Sigmoid colon (tissue), 7 donors: ENCODE results near the gene TCF7L1. TPM values are rescaled to one million over a fixed set of nuclear protein-coding genes. Genes with fewer than 3 reads are reported as not detected.

Experiments used
- DNase-seq: peaks from one replicate; pipeline ENCODE4 v3.0.0-alpha.2; 2019
- H3K27ac ChIP-seq, 4 donors: fragments of 200-600 bp; sonication (generic); one replicate each; pipeline ENCODE4 v1.5.1; 2016 to 2019; ENCODE audit warnings: mild to moderate bottlenecking in 1 of 4
- H3K27me3 ChIP-seq, 3 donors: fragments of 200-600 bp; sonication (generic); one replicate each; pipeline ENCODE4 v1.5.1; 2019; ENCODE audit warnings: mild to moderate bottlenecking in 1 of 3
- H3K36me3 ChIP-seq, 4 donors: fragments of 200-600 bp; sonication (generic); one replicate each; pipeline ENCODE4 v1.5.1; 2016 to 2019
- H3K4me1 ChIP-seq, 4 donors: fragments of 200-600 bp; sonication (generic); one replicate each; pipeline ENCODE4 v1.5.1; 2017 to 2019
- H3K4me3 ChIP-seq, 4 donors: fragments of 200-600 bp; sonication (generic); one replicate each; pipeline ENCODE4 v1.5.1; 2017 to 2019; ENCODE audit warnings: mild to moderate bottlenecking in 2 of 4, moderate library complexity in 1 of 4
- H3K9me3 ChIP-seq, 4 donors: fragments of 200-600 bp in 3 of 4; sonication (generic) in 3 of 4; one replicate each; pipeline versions ENCODE4 v1.5.1 to v1.6.1; 2013 to 2019
- EP300 ChIP-seq, 4 donors: sonication (generic); formaldehyde crosslinking; IDR thresholded peaks; one replicate each; pipeline ENCODE4 v1.6.1; 2017; ENCODE audit warnings: antibody characterized with exemption in 4 of 4
- POLR2A ChIP-seq, 2 donors: fragments of 450-650 bp; IDR thresholded peaks; one replicate each; pipeline ENCODE4 v1.6.1; 2016; ENCODE audit warnings: antibody characterized with exemption in 2 of 2, mild to moderate bottlenecking in 2 of 2, moderate library complexity in 2 of 2
- POLR2AphosphoS5 ChIP-seq, 4 donors: sonication (generic); formaldehyde crosslinking; IDR thresholded peaks; one replicate each; pipeline ENCODE4 v1.6.1; 2017; ENCODE audit warnings: antibody characterized with exemption in 4 of 4
- WGBS, 2 donors: extraction: QIAGEN DNeasy Blood & Tissue Kit; methylation state at CpG; one replicate each; pipeline ENCODE4 v1.1.7; 2013; 5-methylcytosine and 5-hydroxymethylcytosine counted together
- intact Hi-C: fragments of 100-400 bp; cut with DNase I; formaldehyde crosslinking; loops from one replicate; pipeline ENCODE4 v1.15.1; 2023
- polyA plus RNA-seq, 3 donors: library from polyadenylated mRNA; stranded (reverse); fragments of 200-250 nt; gene quantifications; one replicate each; pipeline ENCODE4 v1.2.3, GENCODE V29; 2013
- total RNA-seq, 4 donors: library from RNA; depleted of rRNA; stranded (reverse); fragments of >200 nt; gene quantifications; one replicate each; pipeline ENCODE4 v1.1.0, GENCODE V29; 2016
- TF ChIP-seq, protein P1 (sequence below), 4 experiments: fragments of 450-650 bp in 3 of 4; fragments of 200-600 bp in 1 of 4; IDR thresholded peaks; one replicate each; pipeline ENCODE4 v1.5.1; 2016 to 2019; ENCODE audit warnings: antibody characterized with exemption in 4 of 4, mild to moderate bottlenecking in 3 of 4, moderate library complexity in 2 of 4
- donor health status: healthy with polysubstance abuse.
- donor health status: Bipolar disorder and iron deficiency.
- donor health status: healthy.

TCF7L1 gene
- total and polyA plus RNA-seq, 7 donors, result 1.2 to 15.2 (median 4.0) TPM

DNA sequence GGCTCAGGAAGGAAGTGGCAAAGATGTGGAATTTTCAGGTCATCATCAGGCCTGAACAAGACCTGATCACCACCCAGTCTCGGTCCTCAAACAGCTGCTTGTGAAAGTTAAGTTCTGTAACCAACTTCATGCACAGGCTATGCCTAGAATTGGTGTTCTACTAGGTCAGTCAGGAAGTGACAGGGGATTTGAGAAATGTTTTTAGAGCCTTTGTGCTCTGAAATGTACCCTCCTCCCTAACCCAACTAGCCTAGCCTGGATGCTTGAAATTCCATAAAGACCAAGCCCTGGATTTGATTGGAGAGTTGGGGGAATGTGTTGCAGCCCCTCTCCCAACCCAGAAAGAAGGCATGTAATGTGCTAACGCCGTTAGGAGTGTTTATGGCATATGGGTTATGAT is 131.3 kb downstream of the TCF7L1 start:
- Histone ChIP-seq H3K4me3 (no peak overlapping the region), H3K36me3 (no peaks in the 10 kb centered on the region), H3K27me3 (no peaks in the 10 kb centered on the region), H3K4me1 (peaks cover 0 to 17% (median 13%) of the 10 kb centered on the region in 4 donors), H3K9me3 (no peaks in the 10 kb centered on the region), H3K27ac (no peak overlapping the region)
- 69 to 79% methylated on average over 3 of the region's 3 CpGs for WGBS, 2 donors
- TF ChIP-seq, protein P1, sequence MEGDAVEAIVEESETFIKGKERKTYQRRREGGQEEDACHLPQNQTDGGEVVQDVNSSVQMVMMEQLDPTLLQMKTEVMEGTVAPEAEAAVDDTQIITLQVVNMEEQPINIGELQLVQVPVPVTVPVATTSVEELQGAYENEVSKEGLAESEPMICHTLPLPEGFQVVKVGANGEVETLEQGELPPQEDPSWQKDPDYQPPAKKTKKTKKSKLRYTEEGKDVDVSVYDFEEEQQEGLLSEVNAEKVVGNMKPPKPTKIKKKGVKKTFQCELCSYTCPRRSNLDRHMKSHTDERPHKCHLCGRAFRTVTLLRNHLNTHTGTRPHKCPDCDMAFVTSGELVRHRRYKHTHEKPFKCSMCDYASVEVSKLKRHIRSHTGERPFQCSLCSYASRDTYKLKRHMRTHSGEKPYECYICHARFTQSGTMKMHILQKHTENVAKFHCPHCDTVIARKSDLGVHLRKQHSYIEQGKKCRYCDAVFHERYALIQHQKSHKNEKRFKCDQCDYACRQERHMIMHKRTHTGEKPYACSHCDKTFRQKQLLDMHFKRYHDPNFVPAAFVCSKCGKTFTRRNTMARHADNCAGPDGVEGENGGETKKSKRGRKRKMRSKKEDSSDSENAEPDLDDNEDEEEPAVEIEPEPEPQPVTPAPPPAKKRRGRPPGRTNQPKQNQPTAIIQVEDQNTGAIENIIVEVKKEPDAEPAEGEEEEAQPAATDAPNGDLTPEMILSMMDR (IDR thresholded peaks at IDR 0.05), result no peak
- no peak for TF ChIP-seq POLR2A (IDR thresholded peaks at IDR 0.05)
- TF ChIP-seq EP300 (IDR thresholded peaks at IDR 0.05), result no peak
- TF ChIP-seq POLR2AphosphoS5 (IDR thresholded peaks at IDR 0.05), result no peak
- DNase-seq, result no peak
- intact Hi-C loops, result no loop called here

DNA sequence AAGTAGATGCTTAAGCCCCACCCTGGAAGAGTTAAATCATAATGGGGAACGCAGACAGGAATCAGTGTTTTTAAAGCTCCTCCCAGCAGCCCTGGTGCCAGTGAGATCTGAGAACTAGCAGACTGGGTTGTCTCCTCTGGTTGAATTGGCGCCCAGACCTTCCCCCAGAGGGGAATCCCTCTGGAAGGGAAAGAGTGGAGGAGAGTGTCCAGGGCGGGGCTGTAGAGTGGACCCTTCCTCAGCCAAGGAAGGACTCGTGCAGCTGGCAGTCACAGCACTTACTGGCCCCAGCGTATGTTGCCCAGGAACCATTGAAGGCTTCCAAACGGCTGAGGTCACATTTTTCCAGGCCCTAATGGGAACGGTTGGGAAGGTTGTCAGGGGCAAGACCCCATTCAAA is 132.1 kb downstream of the TCF7L1 start:
- Histone ChIP-seq H3K27ac (peak overlapping the region in 3 of 4 donors; percentile 10 to 40 (median 15)), H3K36me3 (no peaks in the 10 kb centered on the region), H3K27me3 (no peaks in the 10 kb centered on the region), H3K9me3 (no peaks in the 10 kb centered on the region), H3K4me1 (peaks cover 0 to 24% (median 13%) of the 10 kb centered on the region in 4 donors), H3K4me3 (no peak overlapping the region)
- WGBS, 2 donors, result 66 to 78% methylated on average over 7 of the region's 7 CpGs
- intact Hi-C loops, result no loop called here
- TF ChIP-seq EP300 (IDR thresholded peaks at IDR 0.05) (no peak), POLR2A (IDR thresholded peaks at IDR 0.05) (no peak), POLR2AphosphoS5 (IDR thresholded peaks at IDR 0.05) (no peak)
- TF ChIP-seq, protein P1 (IDR thresholded peaks at IDR 0.05), result no peak
- peak; percentile 77 for DNase-seq

DNA sequence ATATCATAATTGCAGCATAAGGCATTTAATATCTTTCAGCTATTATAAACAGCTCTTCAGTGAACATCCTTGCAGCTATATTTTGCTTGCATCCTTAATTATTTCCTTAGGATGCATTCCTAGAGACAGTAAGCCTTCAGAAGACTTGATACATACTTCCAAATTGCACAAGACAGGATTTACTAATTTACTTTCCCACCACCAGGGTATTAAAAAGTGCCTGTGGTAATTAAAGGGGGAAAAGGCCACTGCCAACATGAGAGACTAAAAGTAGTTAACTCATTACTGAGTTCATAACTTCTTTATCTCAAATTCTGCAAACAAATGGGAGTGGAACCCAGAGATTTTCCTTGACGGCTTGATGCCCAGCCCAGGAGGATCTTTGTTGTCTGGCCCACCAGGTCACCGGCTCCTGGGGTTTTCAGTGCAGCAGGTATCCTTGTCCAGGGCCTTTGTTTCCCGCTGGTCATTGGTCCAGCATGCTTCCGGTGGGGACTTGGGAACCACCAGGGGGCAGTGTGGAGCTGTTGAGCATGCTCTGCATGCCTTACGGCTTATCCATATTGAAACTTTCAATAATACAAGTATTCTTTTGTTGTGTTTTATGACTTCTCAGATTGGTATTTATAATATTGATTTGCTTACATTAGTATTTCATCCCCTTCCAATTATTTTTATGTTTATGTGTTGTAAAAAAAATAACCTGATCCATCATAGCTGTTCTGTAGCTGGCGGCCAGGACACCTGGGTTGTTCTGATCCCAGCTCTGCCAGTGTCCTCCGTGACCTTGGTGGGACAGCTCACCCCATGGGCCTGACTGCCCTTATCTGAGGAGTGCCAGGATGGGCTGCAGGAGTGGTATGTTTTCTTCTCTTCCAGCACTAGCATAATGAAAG is 133.2 kb downstream of the TCF7L1 start:
- no peaks in the 10 kb centered on the region for H3K27me3 ChIP-seq
- H3K4me1 ChIP-seq, result peaks cover 0 to 24% (median 13%) of the 10 kb centered on the region in 4 donors
- peak; percentile 85 for DNase-seq
- WGBS, 2 donors, result 27 to 47% methylated on average over 7 of the region's 7 CpGs
- peak overlapping the region in 2 of 4 donors; percentile 2 to 6 for H3K27ac ChIP-seq
- intact Hi-C loops, result no loop called here
- no peaks in the 10 kb centered on the region for H3K36me3 ChIP-seq
- H3K4me3 ChIP-seq, result no peak overlapping the region
- no peaks in the 10 kb centered on the region for H3K9me3 ChIP-seq
- TF ChIP-seq EP300 (IDR thresholded peaks at IDR 0.05), result no peak
- TF ChIP-seq, protein P1 (IDR thresholded peaks at IDR 0.05), result peak; percentile 31 to 83 (median 64)

DNA sequence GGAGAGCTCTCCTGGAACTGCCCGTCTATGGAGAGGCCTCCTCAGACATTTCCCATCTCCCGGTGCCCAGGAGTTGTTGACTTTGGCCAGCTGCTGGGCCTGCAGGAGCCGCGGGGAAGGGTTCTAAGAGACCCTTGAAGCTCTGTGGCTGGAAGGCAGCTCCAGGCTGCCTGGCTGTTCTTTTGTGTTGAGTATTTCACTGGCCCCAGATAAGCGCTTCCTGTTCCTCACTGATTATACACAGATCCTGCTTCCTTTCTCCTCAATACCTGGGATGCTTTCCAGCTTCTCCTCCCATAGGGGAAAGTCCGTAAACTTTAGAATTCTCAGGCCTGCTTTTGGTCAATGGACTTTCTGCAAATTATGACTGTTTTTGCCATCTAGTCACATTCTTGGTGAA is 136.8 kb downstream of the TCF7L1 start:
- no peak for TF ChIP-seq POLR2AphosphoS5 (IDR thresholded peaks at IDR 0.05)
- TF ChIP-seq, protein P1 (IDR thresholded peaks at IDR 0.05), result no peak
- TF ChIP-seq POLR2A (IDR thresholded peaks at IDR 0.05), result no peak
- TF ChIP-seq EP300 (IDR thresholded peaks at IDR 0.05), result no peak
- H3K4me3 ChIP-seq, result no peak overlapping the region
- 17 to 50% methylated on average over 6 of the region's 6 CpGs for WGBS, 2 donors
- peaks cover 0 to 36% (median 17%) of the 10 kb centered on the region in 4 donors for H3K4me1 ChIP-seq
- intact Hi-C loops, result no loop called here
- peak overlapping the region; percentile 12 to 40 (median 24) for H3K27ac ChIP-seq
- H3K9me3 ChIP-seq, result no peaks in the 10 kb centered on the region
- H3K36me3 ChIP-seq, result no peaks in the 10 kb centered on the region
- no peak for DNase-seq
- H3K27me3 ChIP-seq, result no peaks in the 10 kb centered on the region
